A673 (cell line): ENCODE measurements around the gene ACTL6B.

Experiments
- EZH2 ChIP-seq: fragments of 200-600 bp; sonication (generic); IDR thresholded peaks from 2 replicates; pipeline ENCODE4 v1.6.1; 2017; ENCODE audit warnings: borderline replicate concordance, low read depth, mild to moderate bottlenecking, mixed read lengths, antibody characterized with exemption, low read length; ENCODE audit not compliant: poor library complexity, severe bottlenecking
- TF ChIP-seq, protein P1 (sequence below): fragments of 300-800, 200-600 bp; sonication (generic); conservative IDR thresholded peaks from 2 replicates; pipeline ENCODE4 v1.5.1; 2017; ENCODE audit warnings: low read depth, mild to moderate bottlenecking, antibody characterized with exemption, low read length, moderate library complexity, mixed read lengths

GRCh38 chr7:100667331-100668068, 11.3 kb upstream of the ACTL6B start:
- TF ChIP-seq, protein P1, sequence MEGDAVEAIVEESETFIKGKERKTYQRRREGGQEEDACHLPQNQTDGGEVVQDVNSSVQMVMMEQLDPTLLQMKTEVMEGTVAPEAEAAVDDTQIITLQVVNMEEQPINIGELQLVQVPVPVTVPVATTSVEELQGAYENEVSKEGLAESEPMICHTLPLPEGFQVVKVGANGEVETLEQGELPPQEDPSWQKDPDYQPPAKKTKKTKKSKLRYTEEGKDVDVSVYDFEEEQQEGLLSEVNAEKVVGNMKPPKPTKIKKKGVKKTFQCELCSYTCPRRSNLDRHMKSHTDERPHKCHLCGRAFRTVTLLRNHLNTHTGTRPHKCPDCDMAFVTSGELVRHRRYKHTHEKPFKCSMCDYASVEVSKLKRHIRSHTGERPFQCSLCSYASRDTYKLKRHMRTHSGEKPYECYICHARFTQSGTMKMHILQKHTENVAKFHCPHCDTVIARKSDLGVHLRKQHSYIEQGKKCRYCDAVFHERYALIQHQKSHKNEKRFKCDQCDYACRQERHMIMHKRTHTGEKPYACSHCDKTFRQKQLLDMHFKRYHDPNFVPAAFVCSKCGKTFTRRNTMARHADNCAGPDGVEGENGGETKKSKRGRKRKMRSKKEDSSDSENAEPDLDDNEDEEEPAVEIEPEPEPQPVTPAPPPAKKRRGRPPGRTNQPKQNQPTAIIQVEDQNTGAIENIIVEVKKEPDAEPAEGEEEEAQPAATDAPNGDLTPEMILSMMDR, result no peak
- TF ChIP-seq EZH2, result no peak
